Activated naive CD4-positive, alpha-beta T cell (primary cell): ENCODE data around the gene TMEM236.
"Not testable (repeated sequence)": the region's sequence is repeated elsewhere in the genome, so short reads cannot be mapped to it uniquely, and the experiment has no call there.

Experiments
- DNase-seq, 4 experiments: peaks; one replicate each; lab custom pipeline; 2025; lab: John Stamatoyannopoulos, UW

TMEM236 gene

GRCh38 chr10:17751781-17752445, at the start of gene TMEM236:
TSS of gene TMEM236 (plus strand) at chr10:17752201. CDS start at chr10:17752296, 95 bp downstream.
- DNase-seq = no peak

GRCh38 chr10:17703706-17704105, 48.3 kb upstream of the TMEM236 start:
- DNase-seq = no peak

GRCh38 chr10:17708821-17709220, 43.2 kb upstream of the TMEM236 start:
- no peak for DNase-seq

GRCh38 chr10:17709492-17709891, 42.5 kb upstream of the TMEM236 start:
- no peak for DNase-seq

- no peak for DNase-seq
Observed at GRCh38 chr10:17710181-17710580, 41.8 kb upstream of the TMEM236 start.

GRCh38 chr10:17712053-17712452, 39.9 kb upstream of the TMEM236 start:
- no peak for DNase-seq

- DNase-seq = no peak
Observed at GRCh38 chr10:17712717-17713471, 39.1 kb upstream of the TMEM236 start.

GRCh38 chr10:17713758-17714157, 38.2 kb upstream of the TMEM236 start:
- no peak for DNase-seq

GRCh38 chr10:17716161-17716560, 35.8 kb upstream of the TMEM236 start:
- DNase-seq = no peak

- DNase-seq = not testable (repeated sequence)
Observed at GRCh38 chr10:17722317-17723014, 29.5 kb upstream of the TMEM236 start.

- DNase-seq = no peak
Observed at GRCh38 chr10:17725703-17726102, 26.3 kb upstream of the TMEM236 start.

GRCh38 chr10:17729630-17730029, 22.4 kb upstream of the TMEM236 start:
- DNase-seq = no peak

- DNase-seq = no peak
Observed at GRCh38 chr10:17730667-17731066, 21.3 kb upstream of the TMEM236 start.

- DNase-seq = no peak
Observed at GRCh38 chr10:17731331-17732020, 20.5 kb upstream of the TMEM236 start.

GRCh38 chr10:17733620-17734019, 18.4 kb upstream of the TMEM236 start:
- no peak for DNase-seq

- DNase-seq = no peak
Observed at GRCh38 chr10:17734432-17735080, 17.4 kb upstream of the TMEM236 start.

- DNase-seq = no peak
Observed at GRCh38 chr10:17735166-17735941, 16.6 kb upstream of the TMEM236 start.

GRCh38 chr10:17736223-17736622, 15.8 kb upstream of the TMEM236 start:
- no peak for DNase-seq

GRCh38 chr10:17737027-17737965, 14.7 kb upstream of the TMEM236 start:
- no peak for DNase-seq

GRCh38 chr10:17740668-17741067, 11.3 kb upstream of the TMEM236 start:
- no peak for DNase-seq
